ENCODE data around the gene STEEP1. TPM values are rescaled to one million over a fixed set of nuclear protein-coding genes. Genes with fewer than 3 reads are reported as not detected.

STEEP1 gene
- polyA plus RNA-seq, 1 donor from 2014 or later = 63.0 TPM

- Histone ChIP-seq H3F3A (ENCODE audit: insufficient read depth, low read length, poor library complexity, severe bottlenecking) (no peaks in the 10 kb centered on the region), H3K9me3 (ENCODE audit: low read length) (no peaks in the 10 kb centered on the region), H3K9me2 (ENCODE audit: insufficient read depth, low read length) (no peaks in the 10 kb centered on the region), H2AFZ (ENCODE audit: low read depth, low read length) (peak overlapping the region; percentile 69), H3K27me3 (ENCODE audit: insufficient read depth, low read depth, low read length) (no peaks in the 10 kb centered on the region), H4K20me1 (ENCODE audit: insufficient read depth) (no peaks in the 10 kb centered on the region), H3K79me2 (replicated peaks; ENCODE audit: insufficient read depth, low read length) (no peaks in the 10 kb centered on the region), H3K36me3 (ENCODE audit: insufficient read depth, low read length) (no peaks in the 10 kb centered on the region), H3K27ac (ENCODE audit: low read length) (peak overlapping the region; percentile 24), H3K4me3 (ENCODE audit: low read length) (peak overlapping the region; percentile 77), H3K9ac (ENCODE audit: low read length) (peak overlapping the region; percentile 74), H3K4me2 (ENCODE audit: low read length) (no peak overlapping the region)
- TF ChIP-seq SMC3 (conservative IDR thresholded peaks at IDR 0.05; ENCODE audit: poor library complexity) (no peak), EZH2 (IDR thresholded peaks at IDR 0.05; ENCODE audit: borderline replicate concordance, insufficient read depth, low read length, poor library complexity, severe bottlenecking) (no peak), RAD21 (conservative IDR thresholded peaks at IDR 0.05) (no peak), EP300 (conservative IDR thresholded peaks at IDR 0.05; ENCODE audit: poor library complexity, severe bottlenecking) (no peak), POLR2AphosphoS5 (IDR thresholded peaks at IDR 0.05) (no peak), REST (IDR thresholded peaks at IDR 0.05; ENCODE audit: borderline replicate concordance) (no peak), TAF1 (IDR thresholded peaks at IDR 0.05; ENCODE audit: low read depth) (no peak), CTCF (IDR thresholded peaks at IDR 0.05; ENCODE audit: poor library complexity, severe bottlenecking) (no peak)
Observed at GRCh38 chrX:119573840-119574393, 8.7 kb upstream of the STEEP1 start.

GRCh38 chrX:119573222-119573621, 8.0 kb upstream of the STEEP1 start:
- Histone ChIP-seq H3K4me2 (ENCODE audit: low read length) (no peak overlapping the region), H2AFZ (ENCODE audit: low read depth, low read length) (no peak overlapping the region), H3K27me3 (ENCODE audit: insufficient read depth, low read depth, low read length) (no peaks in the 10 kb centered on the region), H3K9me3 (ENCODE audit: low read length) (no peaks in the 10 kb centered on the region), H3K9ac (ENCODE audit: low read length) (no peak overlapping the region), H3K27ac (ENCODE audit: low read length) (no peak overlapping the region), H3K4me3 (ENCODE audit: low read length) (peak overlapping the region; percentile 77), H3K36me3 (ENCODE audit: insufficient read depth, low read length) (no peaks in the 10 kb centered on the region), H3K9me2 (ENCODE audit: insufficient read depth, low read length) (no peaks in the 10 kb centered on the region), H3K79me2 (replicated peaks; ENCODE audit: insufficient read depth, low read length) (no peaks in the 10 kb centered on the region), H3F3A (ENCODE audit: insufficient read depth, low read length, poor library complexity, severe bottlenecking) (no peaks in the 10 kb centered on the region), H4K20me1 (ENCODE audit: insufficient read depth) (no peaks in the 10 kb centered on the region)
- TF ChIP-seq TAF1 (IDR thresholded peaks at IDR 0.05; ENCODE audit: low read depth) (no peak), MXI1 (conservative IDR thresholded peaks at IDR 0.05; ENCODE audit: poor library complexity, severe bottlenecking) (no peak), SMC3 (conservative IDR thresholded peaks at IDR 0.05; ENCODE audit: poor library complexity) (no peak), CTCF (IDR thresholded peaks at IDR 0.05; ENCODE audit: poor library complexity, severe bottlenecking) (no peak), RAD21 (conservative IDR thresholded peaks at IDR 0.05) (no peak), REST (IDR thresholded peaks at IDR 0.05; ENCODE audit: borderline replicate concordance) (no peak), EZH2 (IDR thresholded peaks at IDR 0.05; ENCODE audit: borderline replicate concordance, insufficient read depth, low read length, poor library complexity, severe bottlenecking) (no peak), EP300 (conservative IDR thresholded peaks at IDR 0.05; ENCODE audit: poor library complexity, severe bottlenecking) (no peak), POLR2AphosphoS5 (IDR thresholded peaks at IDR 0.05) (no peak)
